Inflammatory macrophage treated with lipopolysaccharide for 1 hour (primary cell): ENCODE measurements around the gene AMOTL1.
"Not testable (repeated sequence)": the region's sequence is repeated elsewhere in the genome, so short reads cannot be mapped to it uniquely, and the experiment has no call there.

Experiments
- DNase-seq, 2 donors: peaks; one replicate each; pipeline ENCODE4 v3.0.0-alpha.2; 2020 to 2022

AMOTL1 gene

DNA sequence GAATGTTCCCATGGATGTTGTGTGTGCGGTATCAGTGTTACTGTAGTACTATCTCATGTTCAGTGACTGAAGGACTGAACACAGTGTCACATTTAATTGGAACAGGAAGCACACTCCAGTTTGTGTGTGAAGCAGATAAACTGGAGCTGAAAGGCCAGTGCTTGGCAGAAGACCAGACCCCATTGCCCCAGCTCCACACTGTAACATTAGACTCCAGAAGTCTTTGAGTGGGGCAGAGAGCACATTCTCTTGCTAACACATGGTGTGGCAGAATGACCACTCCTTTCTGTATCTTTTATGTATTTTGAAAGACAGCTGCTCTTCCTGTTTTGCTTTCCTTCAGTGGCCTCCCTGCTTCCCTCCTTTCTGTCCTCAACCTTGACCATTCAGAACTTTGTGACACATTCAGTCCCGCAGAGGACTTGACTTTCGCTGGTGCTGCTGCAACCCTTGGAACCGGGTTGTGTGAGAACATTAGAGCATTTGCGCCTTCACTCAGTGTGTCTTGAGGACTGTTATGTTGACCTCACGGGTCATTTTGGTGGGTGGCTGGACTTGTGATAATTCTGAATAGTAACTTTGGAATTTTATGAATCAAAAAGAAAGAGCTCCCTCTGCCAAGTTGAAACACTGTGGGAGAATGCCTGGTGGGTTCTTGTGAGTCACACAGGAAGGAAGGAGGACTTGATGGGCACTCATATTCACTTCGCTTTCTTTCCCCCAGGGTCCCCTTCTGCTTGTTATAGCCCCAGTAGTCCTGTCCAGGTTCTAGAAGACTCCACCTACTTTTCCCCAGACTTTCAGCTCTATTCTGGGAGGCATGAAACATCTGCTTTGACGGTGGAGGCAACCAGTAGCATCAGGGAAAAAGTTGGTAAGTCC is 26.4 kb downstream of the AMOTL1 start:
- DNase-seq, result peak; percentile 7 to 40

DNA sequence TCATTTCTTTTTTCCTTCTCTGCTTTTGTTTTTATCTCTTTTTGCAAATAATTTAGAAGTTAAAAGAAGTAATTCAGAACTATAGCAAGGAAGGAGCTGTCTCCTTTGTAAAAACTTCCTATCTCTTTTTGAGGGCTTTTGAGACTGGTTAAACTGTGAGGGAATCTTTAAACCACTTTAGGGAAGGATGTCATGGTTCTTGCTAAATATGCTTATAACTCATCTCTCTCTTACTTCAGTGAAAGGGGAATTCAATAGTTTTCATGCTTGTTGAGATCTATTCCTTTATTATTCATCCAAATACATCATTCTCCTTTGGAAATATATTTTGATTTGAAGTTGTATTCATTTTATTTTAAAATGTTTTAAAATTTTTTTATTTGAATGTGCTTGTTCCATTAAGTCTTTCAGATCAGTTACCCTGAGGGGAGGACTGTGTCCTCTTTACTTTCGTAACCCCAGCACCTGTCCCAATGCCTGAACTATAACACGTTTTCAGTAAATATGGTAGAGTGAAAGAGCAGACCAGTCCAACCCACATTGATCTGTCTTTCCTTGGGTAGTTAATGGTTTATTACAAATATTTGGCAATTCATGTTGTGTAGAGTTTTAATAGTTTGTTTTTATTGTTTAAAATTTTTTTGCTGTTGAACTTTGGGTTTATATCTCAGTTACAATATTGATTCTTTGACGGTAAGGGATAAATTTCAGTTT is 27.5 kb downstream of the AMOTL1 start:
- DNase-seq, result peak; percentile 18 to 44

DNA sequence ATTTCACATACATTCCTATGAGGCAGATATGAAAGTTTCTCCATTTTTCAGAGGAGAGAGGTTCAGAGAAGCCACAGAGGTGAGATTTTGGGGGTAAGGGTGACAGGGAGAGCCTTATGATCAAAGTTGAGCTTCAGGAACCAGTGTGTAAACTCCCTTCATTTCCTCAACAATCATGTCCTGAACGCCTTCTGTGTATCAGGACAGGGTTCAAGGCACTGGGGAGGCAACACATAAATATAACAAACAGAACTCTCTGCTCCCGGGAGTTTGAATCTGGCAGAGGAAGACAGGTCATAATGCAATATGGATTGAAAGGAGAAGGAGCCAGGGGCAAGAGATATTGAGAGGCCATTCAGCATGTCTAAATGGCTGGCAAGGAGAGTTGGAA is 28.0 kb downstream of the AMOTL1 start:
- no peak for DNase-seq

DNA sequence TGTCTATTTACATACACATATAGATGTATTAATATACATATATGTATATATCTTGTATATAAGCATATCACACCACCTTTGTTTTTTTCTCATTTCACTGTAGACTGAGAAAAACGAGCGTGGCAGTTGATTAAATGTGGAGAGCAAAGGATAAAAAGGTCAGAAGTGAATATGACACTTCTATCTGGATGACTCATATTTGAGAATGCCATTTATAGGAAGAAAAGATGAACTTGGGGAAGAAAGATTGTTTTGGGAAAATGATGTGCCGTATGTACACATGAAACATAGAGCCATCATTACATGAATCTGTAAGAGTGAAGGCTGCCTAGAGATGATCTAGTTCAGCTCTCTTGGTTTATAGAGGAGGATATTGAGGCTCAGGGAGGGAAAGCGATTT is 28.7 kb downstream of the AMOTL1 start:
- no peak for DNase-seq

DNA sequence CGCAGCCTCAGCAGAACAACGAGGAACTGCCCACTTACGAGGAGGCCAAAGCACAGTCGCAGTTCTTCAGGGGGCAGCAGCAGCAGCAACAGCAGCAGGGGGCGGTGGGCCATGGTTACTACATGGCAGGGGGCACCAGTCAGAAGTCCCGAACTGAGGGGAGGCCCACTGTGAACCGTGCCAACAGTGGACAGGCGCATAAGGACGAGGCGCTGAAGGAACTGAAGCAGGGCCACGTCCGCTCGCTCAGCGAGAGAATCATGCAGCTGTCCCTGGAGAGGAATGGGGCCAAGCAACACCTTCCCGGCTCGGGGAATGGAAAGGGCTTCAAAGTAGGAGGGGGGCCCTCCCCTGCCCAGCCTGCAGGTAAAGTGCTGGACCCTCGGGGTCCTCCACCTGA is 31.6 kb downstream of the AMOTL1 start:
- DNase-seq, result no peak

DNA sequence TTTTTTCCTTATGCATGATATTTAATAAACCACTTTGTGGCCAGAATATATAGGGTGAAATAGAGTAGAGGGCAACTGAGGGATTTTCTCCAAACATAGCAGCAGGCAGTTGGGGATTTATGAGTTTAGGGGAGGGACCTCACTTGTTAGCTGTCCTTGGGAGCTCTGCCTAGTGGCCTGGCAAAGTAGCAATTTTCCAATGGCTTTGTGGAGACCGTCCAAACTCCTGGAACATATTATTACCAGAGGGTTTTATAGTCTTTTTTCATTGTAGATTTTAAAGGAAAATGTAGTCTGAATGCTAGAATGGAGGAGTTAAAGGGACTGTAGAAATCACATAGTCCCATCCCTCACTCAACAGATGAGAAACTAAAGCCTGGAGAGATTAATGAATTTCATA is 32.3 kb downstream of the AMOTL1 start:
- no peak for DNase-seq

DNA sequence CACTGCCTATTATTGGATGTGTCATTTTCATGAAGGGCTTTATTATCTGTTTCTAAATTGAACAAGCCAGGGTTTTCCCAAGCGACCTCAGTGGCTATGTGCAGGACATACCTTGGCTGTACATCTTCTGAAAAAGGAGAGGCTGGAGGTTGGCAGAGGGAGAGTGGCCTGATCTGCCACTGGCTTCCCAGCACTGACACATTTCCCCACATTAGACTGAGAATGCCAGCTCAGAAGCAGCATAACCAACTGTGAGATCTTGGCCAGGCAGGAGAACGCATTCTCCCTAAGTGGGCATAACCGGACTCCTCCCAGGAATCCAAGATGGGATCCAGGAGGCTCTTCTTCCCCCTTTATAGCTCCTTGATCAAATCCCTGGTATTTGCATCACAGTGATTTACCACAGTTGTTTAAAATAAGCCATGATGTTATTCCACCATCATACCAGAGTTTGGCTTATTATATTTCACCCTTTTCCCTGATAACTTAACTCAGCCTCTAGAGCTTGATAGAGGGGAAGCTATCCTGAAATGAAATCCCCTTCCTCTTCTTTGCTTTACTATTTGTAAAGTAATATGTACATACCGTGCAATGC is 33.8 kb downstream of the AMOTL1 start:
- no peak for DNase-seq

DNA sequence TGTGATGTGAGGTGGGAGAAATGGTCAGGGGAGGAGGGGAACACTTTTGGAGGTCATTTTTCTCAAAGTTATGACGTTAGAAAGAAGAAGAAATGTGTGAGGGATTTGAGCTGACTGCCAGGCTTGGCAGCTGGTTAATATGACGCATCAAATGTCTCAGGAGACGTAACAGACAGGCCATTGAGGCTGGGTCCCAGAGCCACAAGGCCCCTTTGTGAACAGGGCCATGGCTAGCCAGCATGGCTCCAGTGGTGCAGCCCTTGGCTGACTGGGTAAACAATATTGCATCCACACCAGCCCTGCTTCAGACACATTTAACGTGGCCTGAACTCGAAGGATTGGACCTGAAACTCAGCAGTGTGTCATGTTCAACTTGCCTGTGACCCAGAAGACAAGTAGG is 34.3 kb downstream of the AMOTL1 start:
- no peak for DNase-seq

DNA sequence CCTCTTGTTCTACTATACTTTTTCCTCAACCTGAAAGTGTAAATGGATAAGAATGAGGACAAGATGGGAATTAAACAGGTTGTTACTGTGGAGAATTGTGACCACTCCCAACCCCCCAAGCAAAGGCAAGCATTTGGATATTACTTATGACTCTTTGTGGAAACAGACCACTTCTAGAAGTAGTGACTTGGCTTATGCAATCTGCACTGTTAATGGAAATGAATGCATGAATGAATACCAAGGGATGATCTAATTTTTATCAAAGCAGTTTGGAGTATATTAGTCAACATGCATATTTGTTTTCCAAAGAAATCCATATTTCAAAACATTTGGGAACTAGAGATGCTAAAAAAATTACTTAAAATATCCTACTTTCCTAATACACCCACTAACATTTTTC is 35.3 kb downstream of the AMOTL1 start:
- no peak for DNase-seq

DNA sequence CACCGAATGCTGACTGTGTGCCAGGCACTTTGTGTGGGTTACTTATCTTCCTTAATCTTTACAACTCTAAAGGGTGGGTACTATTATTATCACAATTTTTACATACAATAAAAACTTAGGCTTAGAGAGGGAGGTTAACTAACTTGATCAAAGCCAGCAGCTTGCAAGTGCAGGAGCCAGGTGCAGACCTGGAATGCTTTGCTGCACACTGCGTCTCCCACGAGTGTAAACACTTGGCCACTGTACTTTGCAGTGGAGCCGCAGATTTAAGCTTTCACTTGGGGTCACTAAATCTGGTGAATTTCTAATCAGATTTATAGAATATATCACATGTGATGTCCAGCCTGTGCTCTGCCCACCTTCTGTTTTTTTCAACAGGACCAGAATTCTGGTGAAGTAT is 36.7 kb downstream of the AMOTL1 start:
- no peak for DNase-seq

DNA sequence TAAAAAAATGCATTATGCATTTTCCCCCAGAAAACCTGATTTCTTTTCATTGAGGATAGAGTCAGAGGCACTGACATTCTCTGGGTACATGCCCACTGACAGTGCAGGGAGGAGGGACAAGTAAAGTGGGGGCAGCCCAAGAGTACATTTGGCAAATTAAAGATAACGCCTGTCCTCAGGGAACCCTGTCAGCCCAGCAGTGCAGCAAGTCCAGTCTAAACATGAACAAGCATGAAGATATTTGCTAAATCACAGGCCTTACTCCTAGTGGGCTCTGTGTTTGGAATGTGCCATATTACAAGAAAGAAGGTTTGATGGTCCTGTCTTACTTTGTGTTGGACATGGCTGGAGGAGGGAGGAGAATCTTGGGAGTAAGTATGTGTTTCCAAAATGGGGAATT is 37.9 kb downstream of the AMOTL1 start:
- DNase-seq, result no peak

DNA sequence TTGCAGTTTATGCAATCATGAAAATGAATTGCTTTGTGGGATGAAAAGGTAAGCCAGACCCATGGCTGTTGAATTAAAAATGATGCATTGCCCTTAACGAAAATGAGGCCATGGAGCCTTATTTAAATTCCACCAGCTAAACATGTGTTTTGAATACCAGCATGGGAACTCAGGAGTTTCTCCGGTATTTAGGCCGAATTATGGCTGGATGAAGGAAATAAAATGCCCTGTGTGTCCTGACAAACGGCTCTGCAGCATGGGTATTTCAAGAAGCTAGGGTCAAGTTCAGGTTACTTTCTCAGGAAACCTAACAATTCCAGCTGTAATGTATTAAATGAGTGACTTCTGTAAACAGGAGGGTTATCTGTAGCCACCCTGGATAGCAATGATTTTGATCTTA is 38.3 kb downstream of the AMOTL1 start:
- no peak for DNase-seq

DNA sequence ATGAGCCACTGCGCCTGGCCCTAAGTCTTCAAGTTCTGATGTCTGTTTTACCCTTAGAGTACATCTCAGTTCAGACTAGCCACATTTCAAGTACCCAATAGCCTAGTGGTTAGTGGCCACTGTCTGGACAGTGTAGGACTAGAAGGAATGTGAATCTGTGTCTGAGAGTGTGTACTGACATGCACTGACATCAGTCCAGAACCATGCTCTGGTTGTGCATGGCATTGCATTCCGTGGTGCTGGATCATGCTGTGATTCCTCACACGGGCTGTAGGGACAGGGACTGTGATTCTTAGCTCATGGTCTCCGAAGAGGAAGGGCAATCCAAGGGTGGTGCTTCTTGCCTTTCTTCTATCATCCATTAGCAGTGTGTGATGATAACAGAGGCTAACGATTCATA is 41.1 kb downstream of the AMOTL1 start:
- DNase-seq, result no peak

DNA sequence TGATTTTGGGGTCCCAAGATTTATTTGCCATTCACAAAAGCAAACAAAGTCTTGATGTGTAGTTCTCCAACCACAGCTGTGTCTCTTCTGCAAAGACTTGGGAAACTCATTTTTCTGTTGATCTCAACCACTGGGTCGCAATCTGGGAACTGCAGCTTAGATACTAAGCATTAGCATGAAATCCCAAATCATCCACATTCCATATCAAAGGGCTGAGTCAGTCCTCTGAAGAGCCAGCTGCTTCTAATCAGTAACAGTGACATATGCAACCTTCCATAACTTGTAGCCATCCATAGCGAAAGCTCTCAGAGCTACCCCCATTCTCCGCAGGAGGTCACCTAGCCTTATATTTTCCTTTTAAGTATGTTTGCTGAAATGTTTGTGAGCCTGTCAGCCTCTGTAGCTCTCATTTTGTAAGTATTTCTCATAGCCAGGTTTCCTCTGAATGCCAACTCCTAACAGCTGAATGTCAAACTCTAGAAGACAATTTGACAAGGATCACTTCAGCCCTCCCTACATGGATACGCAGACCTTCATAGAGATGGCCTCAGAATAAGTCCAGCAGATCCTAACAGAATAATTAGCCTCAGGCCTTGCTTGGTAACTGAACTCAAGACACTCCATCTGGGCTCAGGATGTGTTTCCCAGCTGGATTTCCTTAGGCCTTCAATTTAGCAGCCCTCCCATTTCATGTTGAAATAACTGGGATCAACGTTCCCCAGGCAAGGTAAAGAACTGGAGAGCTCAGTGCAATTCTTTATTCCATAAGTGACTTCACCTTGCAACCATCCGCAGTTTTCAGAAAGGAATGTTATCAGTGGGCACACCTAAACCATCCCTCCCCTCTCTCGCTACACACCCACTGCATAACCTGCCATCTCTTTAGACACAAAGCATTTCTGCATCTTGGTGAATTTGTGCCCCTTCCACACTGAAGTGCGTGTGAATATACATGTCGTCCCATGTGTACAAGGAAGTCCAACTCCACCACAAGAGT is 44.9 kb downstream of the AMOTL1 start:
- DNase-seq, result not testable (repeated sequence)

DNA sequence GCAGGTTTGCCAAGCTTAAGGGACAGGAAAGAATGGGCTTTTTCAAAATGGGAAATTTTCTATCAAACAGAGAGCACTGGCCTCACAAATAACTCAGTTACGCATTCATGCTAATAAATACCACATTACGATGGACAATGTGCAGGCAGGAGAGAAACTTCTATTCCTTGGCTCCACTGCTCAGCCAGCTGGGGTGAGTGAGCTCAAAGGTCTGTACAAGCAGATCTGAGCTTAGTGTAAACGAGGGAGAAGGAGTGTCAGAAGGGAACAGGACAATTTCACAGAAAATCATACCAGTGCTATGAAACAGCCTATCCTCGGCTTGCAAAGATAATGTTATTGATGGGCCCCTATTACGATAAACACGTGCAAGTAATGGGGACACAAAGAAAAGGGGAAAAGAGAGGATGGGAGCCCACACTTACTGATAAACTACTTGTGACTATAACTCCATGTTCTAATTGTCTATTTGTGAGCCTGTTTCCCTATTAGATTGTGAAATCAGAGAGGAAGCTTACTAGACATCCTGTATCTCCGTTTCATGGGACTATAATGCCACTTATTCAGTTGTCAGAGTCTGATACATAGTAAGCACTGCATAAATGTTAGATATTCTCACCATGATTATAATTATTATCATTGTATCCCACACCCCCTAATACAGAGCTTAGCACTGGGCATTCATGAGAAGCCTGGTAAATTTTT is 46.3 kb downstream of the AMOTL1 start:
- peak in 1 of 2 donors; percentile 6 for DNase-seq

DNA sequence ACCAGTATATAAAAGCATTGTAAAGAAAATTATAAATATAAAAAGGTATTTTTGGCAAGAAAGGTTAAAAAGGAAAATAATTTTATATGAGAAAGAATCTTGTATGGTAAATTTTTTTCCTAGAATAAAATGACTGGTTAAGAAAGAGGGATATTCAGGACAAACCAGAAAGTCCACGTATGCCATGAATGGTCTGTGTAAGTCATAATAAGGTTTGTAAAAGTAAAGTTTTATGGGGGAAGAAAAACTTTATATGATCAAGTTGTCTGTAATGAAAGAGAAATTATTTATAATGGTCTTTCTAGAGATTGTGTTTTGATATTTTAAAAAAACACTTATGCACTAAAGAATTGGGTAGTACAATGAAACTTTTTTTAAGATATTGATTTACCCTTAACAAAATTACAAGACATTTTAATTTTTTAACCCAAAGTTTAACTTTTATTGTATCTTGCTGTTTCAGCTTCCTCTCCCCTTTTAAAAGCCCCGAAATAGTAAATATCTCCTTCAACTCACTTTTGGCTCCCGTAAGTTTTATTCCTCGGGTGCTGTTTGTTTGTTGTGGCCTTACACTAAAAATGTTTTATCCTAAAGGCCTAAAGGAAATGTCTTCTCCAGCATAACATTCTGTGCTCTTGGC is 47.7 kb downstream of the AMOTL1 start:
- DNase-seq, result no peak

DNA sequence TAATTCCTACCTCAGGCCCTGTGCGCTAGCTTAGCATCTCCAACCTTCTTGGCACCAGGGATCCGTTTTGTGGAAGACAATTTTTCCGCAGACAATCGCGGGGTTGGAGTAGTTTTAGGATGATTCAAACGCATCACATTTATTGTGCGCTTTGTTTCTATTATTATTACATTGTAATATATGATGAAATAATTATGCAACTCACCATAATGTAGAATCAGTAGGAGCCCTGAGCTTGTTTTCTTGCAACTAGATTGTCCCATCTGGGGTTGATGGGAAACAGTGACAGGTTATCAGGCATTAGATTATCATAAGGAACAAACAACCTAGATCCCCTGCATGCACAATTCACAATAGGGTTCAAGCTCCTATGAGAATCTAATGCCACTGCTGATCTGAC is 52.3 kb downstream of the AMOTL1 start:
- DNase-seq, result no peak

DNA sequence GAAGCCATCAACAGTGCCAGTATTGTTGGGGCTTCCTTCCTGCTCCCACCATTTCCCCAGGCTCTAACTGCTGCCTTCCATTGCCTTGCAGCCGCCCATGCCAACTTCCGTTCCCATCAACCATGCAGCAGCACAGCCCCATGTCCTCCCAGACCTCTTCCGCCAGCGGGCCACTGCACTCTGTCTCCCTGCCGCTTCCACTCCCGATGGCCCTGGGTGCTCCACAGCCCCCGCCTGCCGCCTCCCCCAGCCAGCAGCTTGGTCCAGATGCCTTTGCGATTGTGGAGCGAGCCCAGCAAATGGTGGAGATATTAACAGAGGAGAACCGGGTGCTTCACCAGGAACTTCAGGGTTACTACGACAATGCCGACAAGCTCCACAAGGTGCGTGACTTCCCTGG is 53.3 kb downstream of the AMOTL1 start:
- no peak for DNase-seq

DNA sequence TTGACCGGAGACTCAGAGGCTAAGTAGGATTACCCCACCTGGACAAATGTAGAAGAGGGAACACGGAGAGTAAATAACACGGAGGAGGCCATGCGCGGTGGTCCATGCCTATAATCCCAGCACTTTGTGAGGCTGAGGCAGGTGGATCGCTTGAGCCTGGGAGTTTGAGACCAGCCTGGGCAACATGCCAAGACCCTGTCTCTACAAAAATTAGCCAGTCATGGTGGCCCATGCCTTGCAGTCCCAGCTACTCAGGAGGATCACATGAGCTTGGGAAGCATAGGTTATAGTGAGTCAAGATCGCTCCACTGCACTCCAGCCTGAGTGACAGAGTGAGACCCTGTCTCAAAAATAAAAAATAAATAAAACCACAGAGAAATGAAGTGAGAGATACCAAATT is 53.9 kb downstream of the AMOTL1 start:
- DNase-seq, result no peak

DNA sequence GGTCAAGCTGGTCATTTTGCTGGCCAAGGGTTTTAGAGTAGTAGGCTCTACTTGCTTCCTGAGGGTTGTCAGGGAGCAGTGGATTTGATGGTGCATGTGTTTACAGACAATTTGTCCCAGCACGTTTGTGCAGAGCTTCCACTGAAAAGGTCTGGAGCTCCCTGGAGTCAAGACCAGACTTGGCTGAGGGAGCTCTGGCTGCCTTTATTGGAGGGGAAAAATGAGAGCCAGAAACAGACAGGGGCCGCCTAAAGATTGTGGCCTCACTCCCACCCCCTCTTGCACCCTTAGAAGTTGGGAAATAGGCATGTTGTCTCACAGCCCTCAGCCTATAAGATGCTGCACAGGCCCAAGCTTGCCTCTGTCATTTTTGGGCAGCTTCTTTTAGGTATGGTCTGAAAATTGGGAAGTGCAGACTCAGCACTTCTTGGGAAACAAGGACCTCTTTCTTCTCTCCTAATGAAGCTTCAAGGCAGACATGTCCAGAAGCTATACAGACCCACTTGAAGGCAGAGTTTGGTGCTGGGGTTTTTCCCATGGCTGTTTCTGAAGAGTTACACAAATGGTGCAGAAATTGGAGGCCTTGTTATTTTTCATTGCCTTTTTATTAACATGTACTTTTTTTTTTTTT is 55.1 kb downstream of the AMOTL1 start:
- DNase-seq, result no peak

DNA sequence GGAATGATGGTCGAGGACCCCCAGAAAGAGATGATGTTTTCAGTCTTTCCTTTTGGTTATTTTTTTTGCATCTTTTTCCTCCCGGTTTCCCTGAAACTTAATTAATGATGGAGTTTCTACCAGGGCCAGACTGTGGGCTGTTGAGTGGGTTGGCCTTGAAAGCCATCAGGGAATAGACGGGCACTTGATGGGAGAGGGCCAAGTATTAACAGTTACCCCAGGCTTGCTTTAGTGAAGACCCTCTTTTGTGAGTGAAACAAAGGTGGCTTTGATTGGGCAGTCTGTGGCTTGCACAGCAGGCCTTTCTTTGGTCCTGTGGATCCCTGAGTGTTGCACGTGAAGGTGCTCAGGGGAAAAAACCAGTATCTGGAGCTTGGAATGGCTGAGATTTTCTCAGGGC is 56.9 kb downstream of the AMOTL1 start:
- no peak for DNase-seq
